Measurements from ENCODE around the gene OR6V1.

- no peak for TF ChIP-seq CTCF (conservative IDR thresholded peaks at IDR 0.05; ENCODE audit: low read length)
- no peak for TF ChIP-seq EZH2phosphoT487 (IDR thresholded peaks at IDR 0.05; ENCODE audit: borderline replicate concordance, low read depth, low read length)
These were observed 3.3 kb upstream of the OR6V1 start for GRCh38 chr7:143048827-143049226.
